Measurements from ENCODE around the gene TPGS2. TPM values are rescaled to one million over a fixed set of nuclear protein-coding genes. Genes with fewer than 3 reads are reported as not detected.

Gene TPGS2
- total RNA-seq, 1 experiment from 2014 or later, result 380 TPM

GRCh38 chr18:36814994-36815393 lies 13.8 kb downstream of the TPGS2 start:
- Histone ChIP-seq H3K36me3 (peaks cover 85% of the 10 kb centered on the region), H3K4me1 (replicated peaks) (no peaks in the 10 kb centered on the region), H3K27ac (no peak overlapping the region), H3K27me3 (replicated peaks) (no peaks in the 10 kb centered on the region), H3K9me3 (replicated peaks) (no peaks in the 10 kb centered on the region), H3K4me3 (no peak overlapping the region)
- DNase-seq (ENCODE audit: low read depth in 1 of 2, low spot score in 2 of 2), result no peak

GRCh38 chr18:36813824-36814223 lies 15.0 kb downstream of the TPGS2 start:
- H3K27me3 ChIP-seq (replicated peaks), result no peaks in the 10 kb centered on the region
- no peak for DNase-seq (ENCODE audit: low read depth in 1 of 2, low spot score in 2 of 2)
- H3K9me3 ChIP-seq (replicated peaks), result no peaks in the 10 kb centered on the region
- H3K27ac ChIP-seq, result no peak overlapping the region
- H3K36me3 ChIP-seq, result peaks cover 79% of the 10 kb centered on the region
- no peak overlapping the region for H3K4me3 ChIP-seq
- H3K4me1 ChIP-seq (replicated peaks), result peaks cover 2% of the 10 kb centered on the region; the same call in 1 of the 2 replicates

DNA sequence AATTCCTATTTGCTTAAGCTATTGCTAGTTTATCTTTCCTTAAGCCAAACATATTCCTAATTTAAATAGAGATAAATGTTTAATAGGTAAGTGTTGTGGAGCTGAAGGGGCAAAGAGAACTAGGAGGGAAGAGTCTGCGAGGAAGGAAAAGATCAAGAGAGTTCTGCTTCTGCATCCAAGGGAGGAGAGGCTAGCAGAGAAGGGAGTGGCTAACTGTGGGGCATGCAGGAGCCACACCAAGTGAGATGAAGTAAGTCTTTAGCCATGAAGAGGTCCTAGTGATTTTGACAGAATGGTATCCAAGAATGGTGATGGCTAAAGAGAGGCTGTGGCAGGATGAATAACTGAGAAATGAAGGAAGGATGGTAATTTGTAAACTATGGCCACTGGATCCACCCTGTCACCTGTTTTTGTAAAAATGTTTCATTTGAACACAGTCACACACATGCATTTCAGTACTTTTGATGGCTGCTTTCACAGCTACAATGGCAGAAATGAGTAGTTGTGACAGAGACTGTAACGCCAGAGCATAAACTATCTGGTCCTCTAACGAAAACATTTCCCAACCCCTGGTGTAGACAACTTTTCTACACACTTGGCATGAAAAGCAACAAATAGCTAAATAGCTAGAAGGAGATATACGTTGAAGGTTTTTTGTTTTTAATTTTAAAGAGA lies 15.6 kb downstream of the TPGS2 start:
- Histone ChIP-seq H3K27me3 (replicated peaks) (no peaks in the 10 kb centered on the region), H3K36me3 (peaks cover 77% of the 10 kb centered on the region), H3K4me1 (replicated peaks) (peaks cover 5% of the 10 kb centered on the region; the same call in 1 of the 2 replicates), H3K4me3 (no peak overlapping the region), H3K27ac (no peak overlapping the region), H3K9me3 (replicated peaks) (no peaks in the 10 kb centered on the region)
- no peak for DNase-seq (ENCODE audit: low read depth in 1 of 2, low spot score in 2 of 2)

DNA sequence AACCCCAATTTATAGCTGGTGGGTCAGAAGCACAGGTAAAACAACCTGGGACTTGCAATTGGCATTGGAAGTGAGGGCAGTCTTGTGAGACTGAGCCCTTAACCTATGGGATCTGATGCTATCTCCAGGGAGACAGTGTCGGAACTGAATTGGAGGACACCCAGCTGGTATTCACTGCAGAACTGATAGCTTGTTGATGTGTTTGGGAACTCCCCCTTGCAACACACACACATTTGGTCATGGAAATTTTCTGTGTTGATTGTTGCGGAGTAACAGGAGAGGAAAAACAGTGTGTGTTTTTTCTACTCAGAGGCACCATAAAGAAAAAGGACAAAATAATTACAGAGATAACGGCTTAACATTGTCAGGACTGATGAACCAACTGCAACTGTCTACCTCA lies 16.1 kb downstream of the TPGS2 start:
- Histone ChIP-seq H3K4me3 (no peak overlapping the region), H3K9me3 (replicated peaks) (no peaks in the 10 kb centered on the region), H3K27me3 (replicated peaks) (no peaks in the 10 kb centered on the region), H3K36me3 (peaks cover 77% of the 10 kb centered on the region), H3K4me1 (replicated peaks) (peaks cover 5% of the 10 kb centered on the region; the same call in 1 of the 2 replicates), H3K27ac (no peak overlapping the region)
- no peak for DNase-seq (ENCODE audit: low read depth in 1 of 2, low spot score in 2 of 2)

- H3K27me3 ChIP-seq (replicated peaks), result no peaks in the 10 kb centered on the region
- peaks cover 5% of the 10 kb centered on the region; the same call in 1 of the 2 replicates for H3K4me1 ChIP-seq (replicated peaks)
- no peaks in the 10 kb centered on the region for H3K9me3 ChIP-seq (replicated peaks)
- peaks cover 79% of the 10 kb centered on the region for H3K36me3 ChIP-seq
- DNase-seq (ENCODE audit: low read depth in 1 of 2, low spot score in 2 of 2), result no peak
- H3K4me3 ChIP-seq, result no peak overlapping the region
- no peak overlapping the region for H3K27ac ChIP-seq
Observed at GRCh38 chr18:36811955-36812354, 16.8 kb downstream of the TPGS2 start.

- peaks cover 5% of the 10 kb centered on the region; the same call in 1 of the 2 replicates for H3K4me1 ChIP-seq (replicated peaks)
- DNase-seq (ENCODE audit: low read depth in 1 of 2, low spot score in 2 of 2), result no peak
- H3K27ac ChIP-seq, result no peak overlapping the region
- H3K9me3 ChIP-seq (replicated peaks), result no peaks in the 10 kb centered on the region
- peaks cover 77% of the 10 kb centered on the region for H3K36me3 ChIP-seq
- H3K27me3 ChIP-seq (replicated peaks), result no peaks in the 10 kb centered on the region
- H3K4me3 ChIP-seq, result no peak overlapping the region
Observed at GRCh38 chr18:36811430-36811829, 17.4 kb downstream of the TPGS2 start.

DNA sequence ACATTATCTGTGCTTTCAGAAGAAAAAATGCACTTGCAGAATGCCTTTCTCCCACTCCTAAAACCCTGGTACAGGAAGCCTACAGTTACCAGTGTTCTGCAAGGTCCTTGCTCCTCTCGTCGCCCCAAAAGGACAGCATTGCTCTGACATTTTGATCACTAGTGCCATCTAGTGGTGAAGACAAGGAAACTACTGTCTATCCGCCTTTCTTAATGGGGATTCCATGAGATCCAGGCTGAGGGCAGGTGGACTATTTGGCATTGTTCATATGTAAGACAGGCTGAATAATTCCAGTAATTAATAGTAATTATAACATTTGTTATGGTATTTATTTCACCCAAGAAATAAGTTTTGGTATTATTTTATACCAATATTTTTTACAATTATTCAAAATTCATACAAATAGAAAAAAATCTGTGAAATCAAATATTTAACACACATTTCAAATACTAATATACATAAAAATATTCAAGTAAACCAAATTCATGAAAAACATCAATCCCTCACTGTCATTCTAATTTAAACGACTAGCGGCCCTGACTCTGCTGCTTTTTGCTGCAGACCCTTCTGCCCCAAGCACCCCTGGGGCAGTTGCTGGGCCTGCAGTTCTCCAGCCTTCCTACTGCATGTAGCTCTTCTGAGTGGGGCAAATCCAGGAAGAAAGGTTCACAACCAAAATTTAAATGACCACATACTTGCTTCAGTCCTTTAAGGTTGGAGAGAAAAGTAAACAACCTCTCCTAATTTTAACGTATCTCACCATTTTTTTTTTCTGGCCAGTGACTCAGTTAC lies 19.0 kb downstream of the TPGS2 start:
- H3K4me1 ChIP-seq (replicated peaks), result peaks cover 5% of the 10 kb centered on the region; the same call in 1 of the 2 replicates
- no peaks in the 10 kb centered on the region for H3K9me3 ChIP-seq (replicated peaks)
- DNase-seq (ENCODE audit: low read depth in 1 of 2, low spot score in 2 of 2), result peak; percentile 33 to 44
- H3K27me3 ChIP-seq (replicated peaks), result no peaks in the 10 kb centered on the region
- H3K4me3 ChIP-seq, result no peak overlapping the region
- no peak overlapping the region for H3K27ac ChIP-seq
- H3K36me3 ChIP-seq, result peaks cover 80% of the 10 kb centered on the region

DNA sequence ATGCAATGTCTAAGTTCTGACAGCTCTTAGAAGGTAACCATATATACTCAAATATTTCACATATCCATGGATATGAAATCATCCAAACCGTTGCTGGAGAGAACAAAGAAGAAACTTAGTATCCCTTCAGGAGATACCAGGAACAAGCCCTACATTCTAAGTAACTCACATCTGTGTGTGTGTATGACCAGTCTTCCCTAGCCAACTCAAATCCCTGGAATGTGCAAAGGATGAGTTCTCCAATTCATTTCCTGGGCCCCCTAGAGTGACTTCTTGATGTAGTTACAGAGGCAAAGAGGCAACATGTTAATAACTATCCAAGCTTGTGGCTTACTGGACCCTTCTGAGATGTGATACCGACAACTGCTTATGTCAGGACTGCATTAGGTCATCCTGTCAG lies 20.1 kb downstream of the TPGS2 start:
- H3K4me1 ChIP-seq (replicated peaks), result peaks cover 5% of the 10 kb centered on the region; the same call in 1 of the 2 replicates
- no peak overlapping the region for H3K27ac ChIP-seq
- no peaks in the 10 kb centered on the region for H3K9me3 ChIP-seq (replicated peaks)
- no peak for DNase-seq (ENCODE audit: low read depth in 1 of 2, low spot score in 2 of 2)
- H3K36me3 ChIP-seq, result peaks cover 82% of the 10 kb centered on the region
- H3K4me3 ChIP-seq, result no peak overlapping the region
- no peaks in the 10 kb centered on the region for H3K27me3 ChIP-seq (replicated peaks)

GRCh38 chr18:36805105-36805504 lies 23.7 kb downstream of the TPGS2 start:
- no peak overlapping the region for H3K27ac ChIP-seq
- no peaks in the 10 kb centered on the region for H3K27me3 ChIP-seq (replicated peaks)
- H3K4me1 ChIP-seq (replicated peaks), result peaks cover 5% of the 10 kb centered on the region; the same call in 1 of the 2 replicates
- H3K36me3 ChIP-seq, result peaks cover 82% of the 10 kb centered on the region
- DNase-seq (ENCODE audit: low read depth in 1 of 2, low spot score in 2 of 2), result no peak
- no peak overlapping the region for H3K4me3 ChIP-seq
- H3K9me3 ChIP-seq (replicated peaks), result no peaks in the 10 kb centered on the region

- no peak for DNase-seq (ENCODE audit: low read depth in 1 of 2, low spot score in 2 of 2)
- Histone ChIP-seq H3K27ac (no peak overlapping the region), H3K9me3 (replicated peaks) (no peaks in the 10 kb centered on the region), H3K4me3 (no peak overlapping the region), H3K4me1 (replicated peaks) (no peaks in the 10 kb centered on the region), H3K36me3 (peaks cover 83% of the 10 kb centered on the region), H3K27me3 (replicated peaks) (no peaks in the 10 kb centered on the region)
Observed at GRCh38 chr18:36798738-36799473, 29.9 kb downstream of the TPGS2 start.

DNA sequence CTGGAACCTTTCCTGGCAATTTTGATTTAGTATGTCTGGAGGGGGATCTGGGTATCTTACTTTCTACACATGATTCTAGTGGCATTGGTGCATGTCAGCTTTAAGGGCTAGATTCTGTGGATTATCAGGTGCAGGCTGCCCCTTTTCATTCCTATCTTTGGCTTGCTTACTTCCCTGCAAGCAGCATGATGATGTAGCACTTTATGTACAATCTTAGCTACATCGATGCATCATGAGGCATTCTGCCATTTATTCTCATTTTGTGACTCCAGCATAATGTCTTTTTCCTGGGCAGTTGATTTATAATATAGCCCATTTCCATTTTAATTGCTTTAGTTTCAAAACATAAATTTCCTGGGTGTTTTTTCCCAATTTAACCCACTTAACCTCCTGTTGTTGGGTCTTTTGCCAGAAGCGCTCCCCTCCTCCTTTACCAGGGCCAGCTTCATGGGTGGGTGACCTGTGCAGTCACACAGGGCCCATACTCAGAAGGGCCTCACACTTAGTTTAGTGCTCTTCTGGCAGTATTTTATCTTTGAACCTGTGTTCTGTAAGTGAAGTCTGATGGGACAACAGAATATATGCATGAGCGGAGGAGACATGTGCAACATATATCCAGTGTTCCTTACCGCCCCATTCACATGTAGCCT lies 36.0 kb downstream of the TPGS2 start:
- Histone ChIP-seq H3K4me3 (no peak overlapping the region), H3K36me3 (peaks cover 68% of the 10 kb centered on the region), H3K9me3 (replicated peaks) (no peaks in the 10 kb centered on the region), H3K27ac (no peak overlapping the region), H3K4me1 (replicated peaks) (no peaks in the 10 kb centered on the region), H3K27me3 (replicated peaks) (no peaks in the 10 kb centered on the region)
- DNase-seq (ENCODE audit: low read depth in 1 of 2, low spot score in 2 of 2), result no peak

DNA sequence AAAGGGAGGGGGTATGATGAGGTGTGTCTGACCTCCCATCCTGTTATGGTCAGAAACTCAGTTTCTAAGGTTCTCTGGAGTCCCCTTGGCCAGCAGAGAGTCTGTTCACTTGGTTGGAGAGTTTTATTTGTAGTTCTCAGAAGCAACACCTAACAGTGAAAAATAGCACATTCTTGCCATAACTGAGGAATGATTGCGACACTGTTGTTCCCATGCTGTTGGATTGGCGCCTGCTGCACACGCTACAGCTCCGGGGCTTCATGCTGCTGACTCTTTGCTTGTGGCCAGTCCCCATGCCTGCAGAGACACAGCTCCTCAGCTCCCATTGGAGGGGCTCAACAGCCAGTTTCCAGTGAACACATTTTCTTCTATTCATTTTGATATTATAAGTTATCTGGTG lies 42.1 kb downstream of the TPGS2 start:
- no peaks in the 10 kb centered on the region for H3K9me3 ChIP-seq (replicated peaks)
- H3K27me3 ChIP-seq (replicated peaks), result no peaks in the 10 kb centered on the region
- peak in 1 of 2 experiments; percentile 30 for DNase-seq (ENCODE audit: low read depth in 1 of 2, low spot score in 2 of 2)
- 0 out of 2 replicates have a peak, but pooled peaks cover 3% of the 10 kb centered on the region for H3K4me1 ChIP-seq (replicated peaks)
- H3K4me3 ChIP-seq, result no peak overlapping the region
- peaks cover 22% of the 10 kb centered on the region for H3K36me3 ChIP-seq
- no peak overlapping the region for H3K27ac ChIP-seq

- no peak overlapping the region for H3K4me3 ChIP-seq
- no peak overlapping the region for H3K27ac ChIP-seq
- no peak for DNase-seq (ENCODE audit: low read depth in 1 of 2, low spot score in 2 of 2)
- H3K36me3 ChIP-seq, result peaks cover 8% of the 10 kb centered on the region
- H3K4me1 ChIP-seq (replicated peaks), result peaks cover 11% of the 10 kb centered on the region
- H3K27me3 ChIP-seq (replicated peaks), result no peaks in the 10 kb centered on the region
- H3K9me3 ChIP-seq (replicated peaks), result no peaks in the 10 kb centered on the region
Observed at GRCh38 chr18:36783792-36784191, 45.0 kb downstream of the TPGS2 start.

Measured in SJSA1 (cell line).